GM19328 (cell line): Measurements from ENCODE around the gene CLDN3.
"Not testable (repeated sequence)": the region's sequence is repeated elsewhere in the genome, so short reads cannot be mapped to it uniquely, and the experiment has no call there.

Source experiments
- ATAC-seq: cut with Tn5 transposase; IDR thresholded peaks from one replicate; pipeline ENCODE4 v1.9.1; 2021; ENCODE audit warnings: mild to moderate bottlenecking, moderate library complexity; ENCODE audit not compliant: unreplicated experiment

CLDN3 gene

GRCh38 chr7:73770002-73770859, at the start of gene CLDN3:
TSS of gene CLDN3 (minus strand) at chr7:73770270. CDS start at chr7:73770049, 221 bp downstream.
- ATAC-seq, result no peak

GRCh38 chr7:73817121-73817520, 47.1 kb upstream of the CLDN3 start:
- no peak for ATAC-seq

GRCh38 chr7:73815436-73815835, 45.4 kb upstream of the CLDN3 start:
- ATAC-seq, result no peak

- no peak for ATAC-seq
Measured at GRCh38 chr7:73812996-73813395, 42.9 kb upstream of the CLDN3 start.

- no peak for ATAC-seq
Measured at GRCh38 chr7:73811760-73812168, 41.7 kb upstream of the CLDN3 start.

- ATAC-seq, result no peak
Measured at GRCh38 chr7:73810998-73811360, 40.9 kb upstream of the CLDN3 start.

- ATAC-seq, result no peak
Measured at GRCh38 chr7:73809467-73809951, 39.4 kb upstream of the CLDN3 start.

GRCh38 chr7:73802459-73802858, 32.4 kb upstream of the CLDN3 start:
- ATAC-seq, result no peak

GRCh38 chr7:73801577-73801976, 31.5 kb upstream of the CLDN3 start:
- ATAC-seq, result no peak

GRCh38 chr7:73799282-73800141, 29.4 kb upstream of the CLDN3 start:
- no peak for ATAC-seq

- ATAC-seq, result not testable (repeated sequence)
Measured at GRCh38 chr7:73797176-73797575, 27.1 kb upstream of the CLDN3 start.

- ATAC-seq, result not testable (repeated sequence)
Measured at GRCh38 chr7:73796656-73797055, 26.6 kb upstream of the CLDN3 start.

GRCh38 chr7:73795188-73795587, 25.1 kb upstream of the CLDN3 start:
- ATAC-seq, result not testable (repeated sequence)

GRCh38 chr7:73791170-73791690, 21.2 kb upstream of the CLDN3 start:
- not testable (repeated sequence) for ATAC-seq

- no peak for ATAC-seq
Measured at GRCh38 chr7:73789051-73789450, 19.0 kb upstream of the CLDN3 start.

GRCh38 chr7:73787786-73788048, 17.6 kb upstream of the CLDN3 start:
- ATAC-seq, result not testable (repeated sequence)

- ATAC-seq, result no peak
Measured at GRCh38 chr7:73786588-73786987, 16.5 kb upstream of the CLDN3 start.

GRCh38 chr7:73779517-73779916, 9.4 kb upstream of the CLDN3 start:
- no peak for ATAC-seq

GRCh38 chr7:73778801-73779389, 8.8 kb upstream of the CLDN3 start:
- no peak for ATAC-seq

- ATAC-seq, result no peak
Measured at GRCh38 chr7:73774923-73775322, 4.9 kb upstream of the CLDN3 start.
